GM21423 (cell line): ENCODE data around the gene TRIO.

Experiments
- ATAC-seq: cut with Tn5 transposase; IDR thresholded peaks from one replicate; pipeline ENCODE4 v1.9.1; 2021; ENCODE audit warnings: mild to moderate bottlenecking, moderate library complexity; ENCODE audit not compliant: unreplicated experiment

The TRIO gene

GRCh38 chr5:14145435-14146334 lies 2.5 kb downstream of the TRIO start:
- no peak for ATAC-seq

GRCh38 chr5:14146725-14147124 lies 3.6 kb downstream of the TRIO start:
- ATAC-seq, result no peak

- no peak for ATAC-seq
These were observed 4.1 kb downstream of the TRIO start for GRCh38 chr5:14147210-14147609.

- no peak for ATAC-seq
These were observed 5.3 kb downstream of the TRIO start for GRCh38 chr5:14148483-14148882.

- ATAC-seq, result peak; percentile 28
These were observed 5.9 kb downstream of the TRIO start for GRCh38 chr5:14148890-14149671.

- peak; percentile 1 for ATAC-seq
These were observed 6.6 kb downstream of the TRIO start for GRCh38 chr5:14149672-14150274.

- ATAC-seq, result no peak
These were observed 8.3 kb downstream of the TRIO start for GRCh38 chr5:14151416-14151815.

- ATAC-seq, result no peak
These were observed 10.1 kb downstream of the TRIO start for GRCh38 chr5:14153071-14153864.

GRCh38 chr5:14153932-14154731 lies 11.0 kb downstream of the TRIO start:
- ATAC-seq, result no peak

GRCh38 chr5:14155075-14155474 lies 11.9 kb downstream of the TRIO start:
- ATAC-seq, result peak; percentile 58

- no peak for ATAC-seq
These were observed 12.6 kb downstream of the TRIO start for GRCh38 chr5:14155739-14156138.

- peak; percentile 1 for ATAC-seq
These were observed 13.1 kb downstream of the TRIO start for GRCh38 chr5:14156290-14156649.

GRCh38 chr5:14156650-14157492 lies 13.7 kb downstream of the TRIO start:
- ATAC-seq, result peak; percentile 63

- no peak for ATAC-seq
These were observed 14.3 kb downstream of the TRIO start for GRCh38 chr5:14157493-14157782.

GRCh38 chr5:14158890-14159666 lies 15.9 kb downstream of the TRIO start:
- no peak for ATAC-seq

- no peak for ATAC-seq
These were observed 18.8 kb downstream of the TRIO start for GRCh38 chr5:14161825-14162556.

GRCh38 chr5:14164164-14165163 lies 21.3 kb downstream of the TRIO start:
- ATAC-seq, result no peak
